ENCODE measurements around the gene TNN.

TNN gene

DNA sequence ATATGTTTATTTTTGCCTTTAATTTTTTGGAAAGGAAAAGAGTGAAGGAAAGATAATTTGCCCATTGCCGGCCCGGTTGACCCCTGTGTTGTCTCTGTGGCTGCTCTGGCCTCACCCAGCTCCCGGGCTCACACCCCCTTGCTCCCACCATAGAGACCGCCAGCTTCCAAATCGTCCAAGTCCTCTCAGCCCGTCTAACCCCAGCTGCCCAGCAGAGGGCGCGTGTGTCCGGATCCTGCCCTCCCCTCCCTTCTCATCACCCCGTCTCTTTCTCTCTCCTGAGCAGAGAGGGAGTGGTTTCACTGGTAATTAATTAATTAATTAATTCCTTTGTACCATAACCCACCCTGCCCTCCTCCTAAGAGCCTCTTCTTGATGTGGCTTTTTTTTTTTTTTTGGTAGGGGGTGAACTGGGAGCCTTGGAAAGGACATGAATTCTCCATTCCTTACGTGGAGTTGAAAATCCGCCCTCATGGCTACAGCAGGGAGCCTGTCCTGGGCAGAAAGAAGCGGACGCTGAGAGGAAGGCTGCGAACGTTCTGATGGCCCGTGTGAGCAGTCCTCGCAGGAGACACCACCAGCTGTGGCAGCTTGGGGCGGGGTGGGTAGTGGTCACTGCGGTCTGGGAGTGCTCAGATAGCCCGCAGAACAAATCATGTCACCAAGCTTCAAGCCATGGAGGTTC lies 79.0 kb downstream of the TNN start:
- DNase-seq (ENCODE audit: low read depth), result peak; percentile 50

DNA sequence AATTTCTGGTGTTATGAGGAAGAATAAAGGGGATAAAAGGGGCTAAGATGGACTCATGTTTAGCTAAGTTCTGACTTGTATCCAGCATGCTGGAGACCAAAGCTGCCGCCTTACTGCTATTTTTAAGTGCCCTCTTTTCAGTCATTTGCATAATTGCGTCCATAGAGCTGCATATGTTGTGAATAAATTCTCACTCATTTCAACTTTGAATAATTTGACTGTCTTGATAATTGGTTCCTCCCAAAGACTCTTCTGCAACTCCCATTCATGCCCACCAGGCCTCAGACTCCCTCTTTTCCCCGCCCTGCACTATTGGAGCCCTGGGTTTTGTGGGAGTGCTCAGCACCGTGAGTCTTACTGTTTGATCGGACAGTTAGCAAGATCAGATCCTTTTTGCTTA lies 79.9 kb downstream of the TNN start:
- no peak for DNase-seq (ENCODE audit: low read depth)

- DNase-seq (ENCODE audit: low read depth), result no peak
Measured at GRCh38 chr1:175148068-175148467, 80.4 kb downstream of the TNN start.

GRCh38 chr1:175150596-175151319 lies 83.1 kb downstream of the TNN start:
- no peak for DNase-seq (ENCODE audit: low read depth)

- peak; percentile 51 for DNase-seq (ENCODE audit: low read depth)
Measured at GRCh38 chr1:175152006-175152652, 84.5 kb downstream of the TNN start.

- DNase-seq (ENCODE audit: low read depth), result peak; percentile 61
Measured at GRCh38 chr1:175154629-175155472, 87.2 kb downstream of the TNN start.

DNA sequence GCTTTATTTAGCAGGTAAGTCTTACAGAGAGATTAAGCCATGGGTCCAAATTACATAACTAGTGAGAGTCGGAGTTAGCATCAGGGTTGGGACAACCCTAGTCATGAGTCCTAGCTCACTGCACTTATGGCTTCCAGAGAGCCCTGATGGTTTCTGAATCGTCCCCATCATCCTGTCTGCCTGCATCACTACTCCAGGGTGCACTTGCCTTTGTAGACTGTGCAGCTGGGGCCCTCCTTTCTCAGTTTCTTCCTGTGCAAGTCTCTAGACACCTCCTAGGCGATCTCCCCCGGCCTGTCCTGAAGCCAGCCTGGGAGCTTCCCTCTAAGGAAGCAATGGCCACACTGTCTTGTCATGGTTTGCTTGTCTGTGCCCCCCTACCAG lies 87.8 kb downstream of the TNN start:
- no peak for DNase-seq (ENCODE audit: low read depth)

DNA sequence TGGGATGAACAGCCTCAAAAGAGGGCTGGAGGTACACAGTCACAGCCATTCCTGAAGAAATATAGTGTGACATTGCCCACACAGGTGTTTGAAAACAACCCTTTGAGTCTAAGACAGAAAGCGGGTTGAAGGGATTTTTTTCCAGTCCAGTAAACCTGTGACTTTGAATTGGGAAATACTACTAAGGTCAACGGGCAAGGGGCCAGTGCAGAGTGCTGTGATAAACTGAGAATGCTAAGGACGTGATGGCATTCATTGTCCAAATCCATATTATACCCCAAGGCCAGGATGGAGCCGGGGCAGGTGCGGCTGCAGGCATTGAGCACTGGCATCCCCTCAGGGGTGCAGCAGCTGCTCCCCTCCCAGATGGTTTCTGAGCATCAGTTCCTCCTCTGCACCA lies 88.3 kb downstream of the TNN start:
- DNase-seq (ENCODE audit: low read depth), result no peak

DNA sequence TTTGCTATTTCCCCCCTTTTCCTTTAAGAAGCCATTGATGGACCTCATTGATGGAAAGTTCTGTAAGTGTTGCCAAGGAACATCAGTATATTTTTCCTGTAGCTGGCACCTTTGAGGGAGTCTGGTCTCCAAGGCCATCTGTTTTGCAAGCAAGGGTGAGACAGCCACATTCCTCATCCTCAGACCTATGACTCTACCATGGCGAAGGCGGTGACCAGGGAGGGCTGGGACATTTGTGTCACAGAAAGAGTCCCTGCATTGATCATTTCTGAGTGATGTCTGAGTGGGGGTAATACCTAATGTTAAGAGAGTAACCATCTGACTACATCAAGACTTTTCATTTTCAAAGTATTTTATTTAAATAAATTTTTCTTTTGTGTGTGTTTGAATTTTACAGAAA lies 89.6 kb downstream of the TNN start:
- no peak for DNase-seq (ENCODE audit: low read depth)

DNA sequence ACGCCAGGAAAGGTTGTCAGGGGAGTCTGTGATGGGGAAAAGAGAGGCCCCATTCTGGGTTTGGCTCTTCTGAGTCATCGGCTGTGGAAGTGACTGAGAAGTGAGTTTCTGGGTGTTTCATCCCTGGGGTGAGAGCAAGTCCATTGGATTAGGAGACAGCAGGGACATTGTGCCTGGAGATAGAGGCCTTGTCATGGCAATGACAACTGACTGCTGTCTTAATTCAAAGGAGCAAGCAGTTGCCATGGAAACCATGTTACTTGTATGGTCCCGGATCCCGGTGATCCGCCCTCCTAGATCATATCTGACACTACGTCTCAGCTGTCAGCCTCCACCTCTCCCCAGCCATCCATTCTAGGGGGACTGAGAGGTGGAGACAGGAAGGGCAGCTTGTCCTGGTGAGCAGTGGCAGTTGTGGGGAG lies 90.5 kb downstream of the TNN start:
- no peak for DNase-seq (ENCODE audit: low read depth)

DNA sequence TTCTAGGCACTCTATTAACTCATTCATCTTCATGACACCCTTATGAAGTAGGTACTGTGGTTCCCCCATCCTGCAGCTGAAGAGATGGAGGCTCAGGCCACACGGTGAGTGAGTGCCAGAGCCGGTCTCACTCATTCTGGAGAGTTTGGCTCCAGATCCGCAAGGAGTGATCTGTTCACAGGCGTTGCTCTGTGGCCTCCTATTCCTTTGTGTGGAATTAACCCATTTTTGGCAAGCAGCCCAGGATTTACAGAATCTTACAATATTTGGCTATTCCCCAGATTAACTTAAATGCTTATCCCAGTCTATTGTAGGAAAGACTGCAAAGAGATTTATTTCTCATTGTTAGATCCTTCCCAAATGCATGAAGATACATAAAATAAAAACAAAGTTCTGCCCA lies 95.3 kb downstream of the TNN start:
- no peak for DNase-seq (ENCODE audit: low read depth)

DNA sequence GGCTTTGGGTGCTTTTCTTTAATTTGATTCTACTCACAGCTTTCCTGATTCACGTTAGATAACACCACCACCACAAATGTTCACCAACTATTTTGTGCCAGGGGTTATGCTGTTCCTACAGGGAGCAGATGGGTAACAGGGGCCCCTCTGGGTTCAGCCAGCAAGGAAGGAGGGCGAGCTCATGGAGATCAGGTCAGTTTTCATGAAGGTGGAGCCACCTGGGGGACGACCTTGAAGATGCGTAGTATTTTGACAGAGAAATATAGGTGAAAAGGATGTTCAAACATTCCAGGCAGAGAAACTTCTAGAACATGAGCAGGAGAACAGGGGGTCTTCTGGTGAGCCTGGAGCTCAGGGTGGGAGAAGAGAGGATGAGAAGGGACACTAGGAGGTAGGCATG lies 96.1 kb downstream of the TNN start:
- no peak for DNase-seq (ENCODE audit: low read depth)

DNA sequence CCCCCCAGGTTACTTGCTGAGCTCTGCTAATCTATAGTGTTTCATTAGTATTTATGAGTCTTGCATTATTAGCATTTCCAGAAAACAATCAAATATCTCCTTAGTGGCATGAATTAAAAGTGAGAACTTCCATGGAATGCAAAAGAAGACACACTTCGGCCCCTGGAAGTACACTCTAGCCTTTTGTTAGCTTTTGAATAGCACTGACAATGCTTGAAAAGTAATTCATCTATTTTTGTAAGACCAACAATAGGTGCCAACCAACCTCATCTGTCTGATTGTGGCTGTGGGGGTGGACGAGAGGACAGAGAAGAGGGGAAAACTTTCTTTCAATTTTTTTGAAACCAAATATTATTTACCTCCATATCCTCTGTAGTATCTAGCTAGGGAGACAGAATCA lies 97.1 kb downstream of the TNN start:
- no peak for DNase-seq (ENCODE audit: low read depth)

DNA sequence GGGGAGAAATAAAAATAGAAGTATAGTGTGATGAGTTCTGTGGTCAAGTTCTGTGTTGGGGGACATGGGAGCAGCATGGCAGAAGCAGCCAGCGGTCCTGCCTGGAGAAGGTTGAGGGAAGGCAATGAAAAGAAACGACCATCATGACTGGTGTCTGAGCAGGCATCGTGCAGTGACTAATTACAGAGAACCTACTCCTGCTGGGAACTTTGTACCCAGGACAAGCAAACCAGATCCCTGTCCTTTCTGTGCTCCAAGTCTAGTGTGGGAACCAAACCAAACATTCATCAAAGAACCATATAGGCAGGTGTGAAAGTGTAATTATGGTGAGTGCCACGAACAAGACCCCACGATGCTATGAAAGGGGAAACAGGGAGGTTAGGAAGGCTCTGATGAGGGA lies 99.1 kb downstream of the TNN start:
- DNase-seq (ENCODE audit: low read depth), result no peak

- DNase-seq (ENCODE audit: low read depth), result no peak
Measured at GRCh38 chr1:175167861-175168260, 100.2 kb downstream of the TNN start.

- no peak for DNase-seq (ENCODE audit: low read depth)
Measured at GRCh38 chr1:175168782-175169181, 101.1 kb downstream of the TNN start.

DNA sequence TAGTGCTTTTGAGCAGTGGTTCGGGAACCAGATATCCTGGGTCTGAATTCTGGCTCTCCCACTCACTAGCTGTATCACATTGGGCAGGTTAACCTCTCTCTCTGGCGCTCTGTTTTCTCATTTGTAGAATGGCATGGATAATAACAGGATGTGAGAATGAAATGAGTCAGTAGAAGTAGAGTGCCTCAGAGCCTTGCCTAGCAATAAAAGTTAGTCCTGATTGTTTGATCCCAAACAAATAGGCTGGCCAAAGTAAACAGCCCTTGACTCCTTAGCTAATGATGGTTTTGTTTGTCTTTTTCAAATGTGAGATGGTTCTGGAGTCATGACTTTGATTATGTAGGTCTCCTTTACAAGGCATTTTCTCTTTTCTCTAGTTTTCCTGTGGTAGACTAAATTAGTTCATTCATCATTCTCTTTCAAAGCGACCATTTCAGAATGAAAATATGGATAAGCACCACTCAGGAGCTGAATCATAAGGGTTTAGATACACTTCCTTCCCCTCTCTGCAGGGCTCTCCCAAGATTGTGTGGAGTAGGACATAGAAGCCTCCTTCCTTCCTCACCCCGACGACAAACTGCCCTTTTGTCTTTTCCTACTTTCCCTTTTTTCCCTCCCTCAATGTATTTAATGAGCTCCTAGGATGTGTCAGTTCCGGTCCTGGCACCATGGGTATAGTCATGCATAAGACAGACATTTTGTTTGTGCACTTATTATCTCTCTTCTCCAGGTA lies 101.8 kb downstream of the TNN start:
- DNase-seq (ENCODE audit: low read depth), result no peak

- DNase-seq (ENCODE audit: low read depth), result no peak
Measured at GRCh38 chr1:175171036-175171913, 103.6 kb downstream of the TNN start.

DNA sequence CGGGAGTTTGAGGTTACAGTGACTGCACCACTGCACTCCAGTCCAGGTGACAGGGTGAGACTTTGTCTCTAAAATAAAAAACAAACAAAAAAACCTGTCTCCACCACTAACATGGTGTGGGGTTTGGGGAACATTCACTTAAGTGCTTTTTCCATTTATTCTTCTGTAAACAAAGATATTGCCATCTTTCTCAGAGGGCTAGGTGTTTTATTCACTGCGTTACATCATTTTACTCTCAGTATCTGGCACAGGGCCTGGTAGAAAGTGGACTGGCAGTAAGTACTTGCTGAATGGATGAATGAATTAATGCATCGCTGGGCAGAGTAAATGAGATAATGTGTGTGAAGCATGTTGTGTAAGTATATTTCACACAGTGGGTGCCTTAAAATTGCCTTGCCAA lies 104.9 kb downstream of the TNN start:
- no peak for DNase-seq (ENCODE audit: low read depth)

DNA sequence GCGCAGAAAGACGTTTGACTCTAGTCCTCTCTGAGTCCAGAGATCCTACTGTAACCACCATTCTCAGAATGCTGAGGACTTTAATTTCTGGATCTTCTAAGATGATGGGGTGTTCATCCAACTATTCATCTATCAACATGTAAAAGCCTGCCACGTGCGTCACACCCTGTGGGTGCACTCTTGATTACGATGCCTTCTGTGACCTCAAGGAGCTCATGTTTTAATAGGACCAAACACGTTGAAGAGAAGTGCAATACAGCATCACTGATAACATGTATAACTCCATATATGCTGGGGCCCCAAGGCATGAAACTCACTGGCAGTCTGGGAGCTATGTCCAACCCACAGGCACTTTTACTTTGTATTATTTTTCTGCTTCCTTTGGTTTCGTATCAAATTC lies 105.9 kb downstream of the TNN start:
- DNase-seq (ENCODE audit: low read depth), result no peak

Measured in activated T-helper 9 cell treated with anti-CD3 and anti-CD28 coated beads, Interleukin-2, amount 50 U/mL, for 16 hours (primary cell).